ENCODE measurements around the gene APOL3. TPM values are rescaled to one million over a fixed set of nuclear protein-coding genes. Genes with fewer than 3 reads are reported as not detected.
"Not testable (repeated sequence)": the region's sequence is repeated elsewhere in the genome, so short reads cannot be mapped to it uniquely, and the experiment has no call there.

Gene APOL3
- total RNA-seq, 1 experiment from 2014 or later = not detected

- no peaks in the 10 kb centered on the region for H3K9me3 ChIP-seq (ENCODE audit: control insufficient read depth, low read depth, low read length)
- H3K79me1 ChIP-seq (ENCODE audit: insufficient read depth, low read depth, low read length, poor library complexity, severe bottlenecking) = no peaks in the 10 kb centered on the region
- no peak overlapping the region for H2BK5ac ChIP-seq (ENCODE audit: insufficient read length, low read length)
- no peak overlapping the region for H3K4ac ChIP-seq (ENCODE audit: low read depth, low read length)
- no peaks in the 10 kb centered on the region for H4K20me1 ChIP-seq (ENCODE audit: control insufficient read depth, insufficient read depth, insufficient read length)
- Mint-ChIP-seq H3K4me1 (peaks cover 20 to 28% of the 10 kb centered on the region in 2 experiments), H3K9me3 (peaks cover 9 to 24% of the 10 kb centered on the region in 2 experiments), H3K4me3 (no peak overlapping the region), H3K36me3 (ENCODE audit: insufficient read depth in 1 of 3, low read depth in 3 of 3) (no peaks in the 10 kb centered on the region; a peak in 2 of 7 replicates), H3K27ac (no peak overlapping the region), H3K27me3 (ENCODE audit: low read depth) (peaks cover 11% of the 10 kb centered on the region)
- H3K79me2 ChIP-seq (ENCODE audit: insufficient read depth, low read length) = no peaks in the 10 kb centered on the region
- H4K8ac ChIP-seq (replicated peaks; ENCODE audit: insufficient read length, low read depth, low read length) = no peak overlapping the region
- H2AFZ ChIP-seq (ENCODE audit: low read length) = no peak overlapping the region
- H3K9ac ChIP-seq (ENCODE audit: extremely low read depth, insufficient read length, low read length) = no peak overlapping the region
- H2BK120ac ChIP-seq (ENCODE audit: low read depth, low read length, poor library complexity, severe bottlenecking) = no peak overlapping the region
- no peaks in the 10 kb centered on the region for H3K4me1 ChIP-seq (ENCODE audit: insufficient read depth, low read length)
- DNase-seq = no peak
- no peak overlapping the region for H2AK5ac ChIP-seq (ENCODE audit: insufficient read length, low read length)
- no peak overlapping the region for H3K4me2 ChIP-seq (ENCODE audit: insufficient read depth, insufficient read length, low read length)
- no peak overlapping the region for H4K91ac ChIP-seq (ENCODE audit: insufficient read length, low read depth, low read length)
- H3K27ac ChIP-seq (ENCODE audit: insufficient read length, low read depth, low read length) = no peak overlapping the region
- H3K27me3 ChIP-seq (ENCODE audit: insufficient read depth, low read length) = no peaks in the 10 kb centered on the region
- WGBS (ENCODE audit: extremely low coverage, insufficient read length, low lambda C conversion rate) = no CpG with 5 or more reads among the region's 1 CpG
- H3K23me2 ChIP-seq (ENCODE audit: insufficient read length, low read depth, low read length, poor library complexity, severe bottlenecking) = no peaks in the 10 kb centered on the region
- no peak overlapping the region for H4K5ac ChIP-seq (ENCODE audit: insufficient read length, low read depth, low read length)
- H3T11ph ChIP-seq (ENCODE audit: low read length) = no peak overlapping the region
- no peak overlapping the region for H3K56ac ChIP-seq (ENCODE audit: insufficient read length, low read depth, low read length)
- no peak overlapping the region for H2BK15ac ChIP-seq (ENCODE audit: low read depth, low read length)
- no peak overlapping the region for H2BK20ac ChIP-seq (ENCODE audit: low read depth, low read length, poor library complexity, severe bottlenecking)
- no peak overlapping the region for H2BK12ac ChIP-seq (ENCODE audit: insufficient read length, low read depth, low read length)
- TF ChIP-seq CTCF (conservative IDR thresholded peaks at IDR 0.05) = no peak
- H3K23ac ChIP-seq (ENCODE audit: insufficient read length, low read depth, low read length) = no peak overlapping the region
- no peak overlapping the region for H3K14ac ChIP-seq (ENCODE audit: insufficient read depth, low read length)
- H3K18ac ChIP-seq (ENCODE audit: insufficient read length, low read depth, low read length) = no peak overlapping the region
These were observed 45.7 kb upstream of the APOL3 start for GRCh38 chr22:36206255-36206654.

GRCh38 chr22:36205573-36205972, 45.0 kb upstream of the APOL3 start:
- H3K4me3 Mint-ChIP-seq; H3K27ac ChIP-seq (ENCODE audit: insufficient read length, low read depth, low read length); H3K4me2 ChIP-seq (ENCODE audit: insufficient read depth, insufficient read length, low read length); H2BK5ac ChIP-seq (ENCODE audit: insufficient read length, low read length); H3K79me2 ChIP-seq (ENCODE audit: insufficient read depth, low read length); H3K9ac ChIP-seq (ENCODE audit: extremely low read depth, insufficient read length, low read length); H3K56ac ChIP-seq (ENCODE audit: insufficient read length, low read depth, low read length); H2AK5ac ChIP-seq (ENCODE audit: insufficient read length, low read length); H3K23ac ChIP-seq (ENCODE audit: insufficient read length, low read depth, low read length); H3K79me1 ChIP-seq (ENCODE audit: insufficient read depth, low read depth, low read length, poor library complexity, severe bottlenecking); H2BK12ac ChIP-seq (ENCODE audit: insufficient read length, low read depth, low read length); H2BK15ac ChIP-seq (ENCODE audit: low read depth, low read length); H3K9me3 ChIP-seq (ENCODE audit: control insufficient read depth, low read depth, low read length); H4K5ac ChIP-seq (ENCODE audit: insufficient read length, low read depth, low read length); H4K8ac ChIP-seq (replicated peaks; ENCODE audit: insufficient read length, low read depth, low read length); H3K4me1 ChIP-seq (ENCODE audit: insufficient read depth, low read length); H3K14ac ChIP-seq (ENCODE audit: insufficient read depth, low read length); H3K36me3 Mint-ChIP-seq (ENCODE audit: insufficient read depth in 1 of 3, low read depth in 3 of 3); H2AFZ ChIP-seq (ENCODE audit: low read length); H3K27me3 ChIP-seq (ENCODE audit: insufficient read depth, low read length); H3K18ac ChIP-seq (ENCODE audit: insufficient read length, low read depth, low read length); H2BK20ac ChIP-seq (ENCODE audit: low read depth, low read length, poor library complexity, severe bottlenecking); H3T11ph ChIP-seq (ENCODE audit: low read length); H3K4ac ChIP-seq (ENCODE audit: low read depth, low read length); DNase-seq; H3K23me2 ChIP-seq (ENCODE audit: insufficient read length, low read depth, low read length, poor library complexity, severe bottlenecking); H3K27ac Mint-ChIP-seq; H4K91ac ChIP-seq (ENCODE audit: insufficient read length, low read depth, low read length); H4K20me1 ChIP-seq (ENCODE audit: control insufficient read depth, insufficient read depth, insufficient read length); H2BK120ac ChIP-seq (ENCODE audit: low read depth, low read length, poor library complexity, severe bottlenecking): not testable (repeated sequence)
- peaks cover 11% of the 10 kb centered on the region for H3K27me3 Mint-ChIP-seq (ENCODE audit: low read depth)
- peaks cover 9 to 18% of the 10 kb centered on the region in 2 experiments for H3K9me3 Mint-ChIP-seq
- H3K4me1 Mint-ChIP-seq = peaks cover 18 to 32% of the 10 kb centered on the region in 2 experiments
- no CpG with 5 or more reads among the region's 5 CpGs for WGBS (ENCODE audit: extremely low coverage, insufficient read length, low lambda C conversion rate)
